NAMALWA (cell line): ENCODE measurements around the gene INAFM1.

Source experiments
- DNase-seq: peaks from one replicate; pipeline ENCODE4 v3.0.0-alpha.2; 2015; ENCODE audit warnings: low spot score

The INAFM1 gene

DNA sequence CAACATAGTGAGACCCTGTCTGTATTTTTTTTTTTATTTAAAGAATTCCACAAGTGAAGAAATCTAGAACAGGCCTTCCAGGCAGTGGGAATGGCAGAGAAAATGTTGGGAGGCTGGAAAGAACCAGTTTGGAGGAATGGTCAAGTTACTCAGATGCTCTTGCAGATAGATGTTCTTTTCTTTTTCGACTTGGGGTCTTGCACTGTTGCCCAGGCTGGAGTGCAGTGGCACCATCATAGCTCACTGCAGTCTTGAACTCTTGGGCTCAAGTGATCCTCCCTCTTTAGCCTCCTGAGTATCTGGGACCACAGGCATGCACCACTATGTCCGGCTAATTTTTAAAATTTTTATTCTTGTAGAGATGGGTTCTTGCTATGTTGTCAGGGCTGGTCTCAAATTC is 35.6 kb downstream of the INAFM1 start:
- no peak for DNase-seq

- DNase-seq = no peak
These were observed 36.1 kb downstream of the INAFM1 start for GRCh38 chr19:47310819-47311218.

DNA sequence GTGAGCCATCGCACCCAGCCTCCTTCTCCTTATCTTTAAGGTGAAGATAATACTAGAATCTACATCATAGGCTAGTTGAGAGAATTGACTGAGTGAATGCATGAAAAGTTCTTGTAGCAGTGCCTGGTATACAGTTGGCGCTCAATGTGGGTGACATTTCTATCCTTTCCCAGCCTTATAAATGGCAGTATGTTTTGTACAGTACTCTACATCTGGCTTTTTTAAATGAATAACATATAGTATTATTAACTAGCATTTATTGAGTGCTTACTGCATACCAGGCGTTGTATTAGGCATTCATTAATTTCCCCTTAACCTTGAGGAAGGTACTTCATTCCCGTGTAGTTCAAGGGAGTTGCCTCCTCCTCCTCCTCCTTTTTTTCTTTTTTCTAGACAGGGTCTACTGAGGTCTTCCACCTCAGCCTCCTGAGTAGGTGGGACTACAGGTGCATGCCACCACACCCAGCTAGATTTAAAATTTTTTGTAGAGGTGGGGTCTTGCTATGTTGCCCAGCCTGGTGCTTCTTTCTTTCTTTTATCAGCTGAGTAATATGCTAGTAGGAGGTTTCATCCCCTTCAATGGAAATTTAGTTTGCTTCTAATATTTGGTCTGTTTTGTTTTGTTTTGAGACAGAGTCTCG is 37.8 kb downstream of the INAFM1 start:
- no peak for DNase-seq

DNA sequence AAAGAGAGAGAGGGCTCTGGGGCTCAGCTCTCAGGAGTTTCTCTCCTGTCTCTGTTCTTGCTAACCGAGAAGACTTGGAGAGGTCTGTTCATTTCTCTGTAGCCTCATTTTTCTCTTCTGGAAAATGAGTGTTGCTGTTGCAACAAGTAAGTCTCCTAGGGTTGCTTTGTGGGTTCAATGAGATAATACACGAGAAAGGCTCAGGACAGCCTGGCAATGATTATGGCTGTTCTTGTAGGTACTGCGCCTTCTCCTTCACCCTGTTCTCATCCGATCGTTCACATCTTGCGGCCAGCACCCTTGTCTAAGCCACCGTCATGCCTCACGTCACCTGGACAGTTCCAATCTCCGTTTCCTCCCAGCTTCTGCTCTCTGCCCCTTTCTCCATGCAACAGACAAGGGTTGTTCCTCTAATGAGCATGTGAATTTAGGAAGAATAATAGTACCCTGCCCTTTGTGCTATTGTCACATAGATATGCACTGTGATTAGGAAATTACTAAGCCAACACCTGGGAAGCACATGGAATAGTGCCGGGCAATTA is 39.1 kb downstream of the INAFM1 start:
- no peak for DNase-seq

- no peak for DNase-seq
These were observed 40.6 kb downstream of the INAFM1 start for GRCh38 chr19:47315125-47315821.

- no peak for DNase-seq
These were observed 41.8 kb downstream of the INAFM1 start for GRCh38 chr19:47316513-47316912.

- DNase-seq = no peak
These were observed 45.5 kb downstream of the INAFM1 start for GRCh38 chr19:47319923-47320871.

DNA sequence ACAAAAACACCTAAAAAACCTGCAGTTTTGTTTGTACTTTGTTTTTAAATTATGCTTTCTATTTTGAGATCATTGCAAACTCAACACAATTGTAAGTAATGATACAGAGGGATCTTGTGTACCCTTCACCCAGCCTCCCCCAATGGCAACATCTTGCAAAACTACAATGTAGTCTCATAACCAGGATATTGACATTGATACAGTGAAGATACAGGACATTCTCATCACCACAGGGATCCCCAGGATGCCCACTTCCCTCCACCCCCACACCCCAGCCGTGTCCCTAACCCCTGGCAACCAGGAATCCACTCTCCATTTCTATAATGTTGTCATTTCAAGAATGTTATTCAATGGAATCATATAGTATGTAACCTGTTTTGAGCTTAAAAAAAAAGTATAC is 46.9 kb downstream of the INAFM1 start:
- DNase-seq = no peak

GRCh38 chr19:47322058-47322457 is 47.4 kb downstream of the INAFM1 start:
- DNase-seq = no peak

GRCh38 chr19:47323409-47323808 is 48.7 kb downstream of the INAFM1 start:
- no peak for DNase-seq

DNA sequence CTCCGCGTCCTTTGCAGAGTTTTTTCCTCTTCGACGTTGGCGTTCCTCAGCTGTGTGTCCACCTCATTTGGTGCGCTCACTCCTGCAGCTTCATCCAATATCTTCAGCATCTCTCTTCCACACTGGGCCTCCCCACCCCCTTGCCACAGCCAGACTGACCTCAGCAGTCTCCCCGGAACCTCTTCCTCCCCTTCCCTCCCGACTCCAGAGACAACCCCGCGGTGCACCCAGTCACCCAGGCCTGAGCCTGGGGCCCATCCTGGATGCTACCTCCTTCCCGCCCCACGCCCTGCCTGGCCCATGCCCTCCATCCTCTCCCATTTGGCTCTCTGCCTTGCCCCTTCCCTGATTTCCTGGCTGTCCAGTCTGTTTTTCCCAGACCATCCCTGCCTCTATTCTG is 49.2 kb downstream of the INAFM1 start:
- no peak for DNase-seq

DNA sequence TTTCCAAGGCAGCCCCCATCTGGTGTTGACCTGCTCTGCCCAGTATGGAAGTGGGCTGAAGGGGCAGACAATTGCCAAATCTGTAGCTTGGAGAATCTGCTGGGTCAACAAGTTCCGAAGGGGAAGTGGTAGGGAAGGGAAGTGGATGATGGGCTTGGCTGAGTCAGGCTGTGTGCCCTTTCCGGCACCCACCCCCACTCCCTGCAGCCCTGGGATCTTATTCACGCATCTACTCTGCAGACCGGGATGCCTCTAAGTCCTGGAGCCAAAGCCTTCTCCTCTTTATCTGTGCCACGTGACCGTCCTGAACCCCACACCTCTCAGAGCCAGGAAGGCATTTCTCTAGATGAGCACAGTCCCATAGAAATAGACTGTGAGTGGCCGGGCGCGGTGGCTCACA is 49.8 kb downstream of the INAFM1 start:
- DNase-seq = no peak
